ENCODE measurements around the gene PRKG1. TPM values are rescaled to one million over a fixed set of nuclear protein-coding genes. Genes with fewer than 3 reads are reported as not detected.

The PRKG1 gene
- polyA plus RNA-seq, 3 donors: not detected

DNA sequence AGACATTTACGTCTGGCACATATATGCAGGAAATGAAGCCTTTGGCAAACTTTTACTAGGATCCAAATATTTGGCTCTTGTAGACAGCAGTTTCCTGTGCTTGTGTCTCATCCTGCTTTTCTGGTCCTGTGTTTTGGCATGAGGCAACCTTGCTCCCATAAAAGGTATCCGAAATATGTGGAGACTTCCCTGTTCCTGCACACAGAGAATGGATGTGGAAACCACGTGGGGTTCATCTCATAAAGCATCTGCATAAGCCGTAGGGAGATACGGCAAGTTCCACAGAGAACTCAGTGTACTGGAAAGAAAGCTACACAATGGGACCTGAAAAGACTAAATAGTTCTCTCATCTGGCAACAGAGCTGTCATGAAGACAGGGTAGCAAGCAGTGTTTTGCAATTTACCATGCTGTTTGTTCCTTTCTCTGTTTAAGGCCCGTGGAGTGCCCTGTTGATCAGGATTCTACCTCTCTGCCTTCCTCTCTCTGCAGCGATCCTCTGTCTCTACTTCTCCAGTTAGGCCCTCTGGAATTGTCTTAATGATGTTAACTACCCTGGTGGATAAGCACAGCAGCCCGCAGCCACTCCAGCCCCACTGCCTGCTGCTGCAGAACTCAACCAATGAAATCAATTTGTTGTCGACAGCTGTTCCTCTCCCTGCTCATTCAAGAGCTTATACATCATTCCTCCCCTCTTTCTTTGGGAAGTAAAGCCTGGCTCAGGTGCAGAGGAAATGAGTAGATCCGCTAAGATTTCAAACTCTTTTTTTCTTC lies 331.5 kb downstream of the PRKG1 start:
- no peak for DNase-seq
- H3K4me1 ChIP-seq (ENCODE audit: control insufficient read depth in 1 of 2, insufficient read depth in 2 of 2, low read length in 2 of 2): no peaks in the 10 kb centered on the region
- H3K36me3 ChIP-seq (replicated peaks in 1 of 2; ENCODE audit: control insufficient read depth in 1 of 2, insufficient read depth in 2 of 2, low read length in 2 of 2): no peaks in the 10 kb centered on the region
- Mint-ChIP-seq H3K27ac (no peak overlapping the region), H3K4me3 (no peak overlapping the region), H3K9me3 (peaks cover 0 to 6% (median 0%) of the 10 kb centered on the region in 7 donors), H3K27me3 (ENCODE audit: low read depth in 3 of 3) (peaks cover 0 to 2% (median 0%) of the 10 kb centered on the region in 3 donors), H3K36me3 (no peaks in the 10 kb centered on the region), H3K4me1 (no peaks in the 10 kb centered on the region)
- TF ChIP-seq, protein P1, sequence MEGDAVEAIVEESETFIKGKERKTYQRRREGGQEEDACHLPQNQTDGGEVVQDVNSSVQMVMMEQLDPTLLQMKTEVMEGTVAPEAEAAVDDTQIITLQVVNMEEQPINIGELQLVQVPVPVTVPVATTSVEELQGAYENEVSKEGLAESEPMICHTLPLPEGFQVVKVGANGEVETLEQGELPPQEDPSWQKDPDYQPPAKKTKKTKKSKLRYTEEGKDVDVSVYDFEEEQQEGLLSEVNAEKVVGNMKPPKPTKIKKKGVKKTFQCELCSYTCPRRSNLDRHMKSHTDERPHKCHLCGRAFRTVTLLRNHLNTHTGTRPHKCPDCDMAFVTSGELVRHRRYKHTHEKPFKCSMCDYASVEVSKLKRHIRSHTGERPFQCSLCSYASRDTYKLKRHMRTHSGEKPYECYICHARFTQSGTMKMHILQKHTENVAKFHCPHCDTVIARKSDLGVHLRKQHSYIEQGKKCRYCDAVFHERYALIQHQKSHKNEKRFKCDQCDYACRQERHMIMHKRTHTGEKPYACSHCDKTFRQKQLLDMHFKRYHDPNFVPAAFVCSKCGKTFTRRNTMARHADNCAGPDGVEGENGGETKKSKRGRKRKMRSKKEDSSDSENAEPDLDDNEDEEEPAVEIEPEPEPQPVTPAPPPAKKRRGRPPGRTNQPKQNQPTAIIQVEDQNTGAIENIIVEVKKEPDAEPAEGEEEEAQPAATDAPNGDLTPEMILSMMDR (IDR thresholded peaks at IDR 0.05): no peak
- intact Hi-C loops (cut with micrococcal nuclease): no loop called here
- H2AFZ ChIP-seq (ENCODE audit: insufficient read depth, low read depth, low read length, poor library complexity, severe bottlenecking): no peak overlapping the region
- H3K4me3 ChIP-seq (replicated peaks in 1 of 3; ENCODE audit: low read depth in 2 of 3, low read length in 3 of 3): no peak overlapping the region
- WGBS (ENCODE audit: insufficient coverage): 90% methylated on average over 7 of the region's 10 CpGs
- no peaks in the 10 kb centered on the region for H3K9me3 ChIP-seq (replicated peaks in 1 of 2; ENCODE audit: control insufficient read depth in 1 of 2, insufficient read depth in 1 of 2, low read length in 2 of 2)
- no peaks in the 10 kb centered on the region for H3K27me3 ChIP-seq (ENCODE audit: control insufficient read depth in 2 of 2, insufficient read depth in 2 of 2, low read length in 2 of 2)
- H3K4me2 ChIP-seq (replicated peaks; ENCODE audit: extremely low read depth, low read length, poor library complexity, severe bottlenecking): no peak overlapping the region
- H3K9ac ChIP-seq (ENCODE audit: insufficient read depth, low read length, poor library complexity, severe bottlenecking): no peak overlapping the region
- no peaks in the 10 kb centered on the region for H3K79me2 ChIP-seq (ENCODE audit: insufficient read depth, low read length)
- H4K20me1 ChIP-seq (ENCODE audit: insufficient read depth, low read length): no peaks in the 10 kb centered on the region
- no peak overlapping the region for H3K27ac ChIP-seq (ENCODE audit: low read depth in 1 of 2, low read length in 2 of 2)

DNA sequence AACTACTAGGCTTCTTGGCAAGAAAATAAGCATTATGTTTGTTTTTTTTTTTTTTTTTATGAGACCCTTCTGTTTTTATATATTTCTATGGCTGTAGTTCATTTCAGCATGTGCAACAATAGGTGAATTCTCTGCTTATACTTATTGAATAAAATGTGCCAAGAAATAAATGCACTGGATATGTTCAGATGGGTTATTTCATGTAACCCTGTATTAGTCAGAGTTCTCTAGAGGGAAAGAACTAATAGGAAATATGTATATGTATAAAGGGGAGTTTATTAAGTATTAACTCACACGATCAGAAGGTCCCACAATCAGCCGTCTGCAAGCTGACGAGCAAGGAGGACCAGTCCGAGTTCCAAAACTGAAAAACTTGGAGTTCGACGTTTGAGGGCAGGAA lies 332.3 kb downstream of the PRKG1 start:
- no peak overlapping the region for H3K9ac ChIP-seq (ENCODE audit: insufficient read depth, low read length, poor library complexity, severe bottlenecking)
- no peaks in the 10 kb centered on the region for H3K79me2 ChIP-seq (ENCODE audit: insufficient read depth, low read length)
- no peak overlapping the region for H3K27ac ChIP-seq (ENCODE audit: low read depth in 1 of 2, low read length in 2 of 2)
- H3K27me3 ChIP-seq (ENCODE audit: control insufficient read depth in 2 of 2, insufficient read depth in 2 of 2, low read length in 2 of 2): no peaks in the 10 kb centered on the region
- H4K20me1 ChIP-seq (ENCODE audit: insufficient read depth, low read length): no peaks in the 10 kb centered on the region
- no peaks in the 10 kb centered on the region for H3K4me1 ChIP-seq (ENCODE audit: control insufficient read depth in 1 of 2, insufficient read depth in 2 of 2, low read length in 2 of 2)
- no peak for DNase-seq
- no peak overlapping the region for H2AFZ ChIP-seq (ENCODE audit: insufficient read depth, low read depth, low read length, poor library complexity, severe bottlenecking)
- TF ChIP-seq, protein P1 (IDR thresholded peaks at IDR 0.05): no peak
- no peaks in the 10 kb centered on the region for H3K36me3 Mint-ChIP-seq
- H3K4me2 ChIP-seq (replicated peaks; ENCODE audit: extremely low read depth, low read length, poor library complexity, severe bottlenecking): no peak overlapping the region
- H3K4me3 ChIP-seq (replicated peaks in 1 of 3; ENCODE audit: low read depth in 2 of 3, low read length in 3 of 3): no peak overlapping the region
- WGBS (ENCODE audit: insufficient coverage): 91% methylated on average over 6 of the region's 6 CpGs
- no peaks in the 10 kb centered on the region for H3K4me1 Mint-ChIP-seq
- H3K4me3 Mint-ChIP-seq: no peak overlapping the region
- H3K9me3 ChIP-seq (replicated peaks in 1 of 2; ENCODE audit: control insufficient read depth in 1 of 2, insufficient read depth in 1 of 2, low read length in 2 of 2): no peaks in the 10 kb centered on the region
- intact Hi-C loops (cut with micrococcal nuclease): no loop called here
- H3K27ac Mint-ChIP-seq: no peak overlapping the region
- H3K36me3 ChIP-seq (replicated peaks in 1 of 2; ENCODE audit: control insufficient read depth in 1 of 2, insufficient read depth in 2 of 2, low read length in 2 of 2): no peaks in the 10 kb centered on the region
- H3K9me3 Mint-ChIP-seq: peaks cover 0 to 6% (median 0%) of the 10 kb centered on the region in 7 donors
- peaks cover 0 to 2% (median 0%) of the 10 kb centered on the region in 3 donors for H3K27me3 Mint-ChIP-seq (ENCODE audit: low read depth in 3 of 3)
